Sigmoid colon (tissue), 4 donors: ENCODE results near the gene FBXL15.

Experiments
- EP300 ChIP-seq, 4 donors: sonication (generic); formaldehyde crosslinking; IDR thresholded peaks; one replicate each; pipeline ENCODE4 v1.6.1; 2017; ENCODE audit warnings: antibody characterized with exemption in 4 of 4
- POLR2A ChIP-seq, 2 donors: fragments of 450-650 bp; IDR thresholded peaks; one replicate each; pipeline ENCODE4 v1.6.1; 2016; ENCODE audit warnings: antibody characterized with exemption in 2 of 2, mild to moderate bottlenecking in 2 of 2, moderate library complexity in 2 of 2
- POLR2AphosphoS5 ChIP-seq, 4 donors: sonication (generic); formaldehyde crosslinking; IDR thresholded peaks; one replicate each; pipeline ENCODE4 v1.6.1; 2017; ENCODE audit warnings: antibody characterized with exemption in 4 of 4
- TF ChIP-seq, protein P1 (sequence below), 4 experiments: fragments of 450-650 bp in 3 of 4; fragments of 200-600 bp in 1 of 4; IDR thresholded peaks; one replicate each; pipeline ENCODE4 v1.5.1; 2016 to 2019; ENCODE audit warnings: antibody characterized with exemption in 4 of 4, mild to moderate bottlenecking in 3 of 4, moderate library complexity in 2 of 4

DNA sequence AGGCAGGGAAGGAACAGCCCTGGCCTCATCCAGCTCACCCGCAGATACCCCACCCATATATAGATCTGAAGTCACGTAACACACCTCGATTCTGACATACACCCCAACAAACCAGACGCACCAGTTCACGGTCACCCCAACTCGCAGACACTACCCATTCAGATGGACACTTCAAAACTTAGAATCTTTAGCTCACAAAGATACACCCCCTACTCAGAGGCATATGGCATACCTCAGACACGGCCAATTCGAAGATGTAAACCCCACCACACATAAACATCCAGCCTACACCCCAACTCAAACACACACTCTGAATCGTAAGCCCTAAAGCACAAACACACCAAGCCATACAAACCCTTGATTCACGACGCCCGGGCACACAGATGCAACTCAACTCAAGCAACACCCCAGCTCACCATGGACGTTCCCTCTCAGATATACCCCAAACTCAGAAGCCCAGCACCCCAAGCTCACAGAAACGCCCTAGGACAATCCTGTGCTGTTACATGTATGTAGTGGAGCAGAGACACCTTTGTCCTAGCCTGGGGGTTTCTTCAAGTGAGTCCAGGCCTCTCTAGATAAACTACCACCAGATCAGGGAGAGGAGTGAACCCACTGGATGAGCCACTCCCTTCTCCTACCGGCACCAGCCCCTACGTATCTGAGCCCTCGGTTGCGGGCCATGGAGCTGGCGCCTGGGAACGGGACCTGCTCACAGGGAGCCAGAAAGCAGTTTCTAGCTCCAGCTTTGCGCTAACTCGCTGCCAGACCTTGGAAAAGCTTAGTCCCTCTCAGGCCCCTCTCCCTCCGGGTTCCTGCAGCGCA, 10.8 kb upstream of the FBXL15 start:
- TF ChIP-seq, protein P1, sequence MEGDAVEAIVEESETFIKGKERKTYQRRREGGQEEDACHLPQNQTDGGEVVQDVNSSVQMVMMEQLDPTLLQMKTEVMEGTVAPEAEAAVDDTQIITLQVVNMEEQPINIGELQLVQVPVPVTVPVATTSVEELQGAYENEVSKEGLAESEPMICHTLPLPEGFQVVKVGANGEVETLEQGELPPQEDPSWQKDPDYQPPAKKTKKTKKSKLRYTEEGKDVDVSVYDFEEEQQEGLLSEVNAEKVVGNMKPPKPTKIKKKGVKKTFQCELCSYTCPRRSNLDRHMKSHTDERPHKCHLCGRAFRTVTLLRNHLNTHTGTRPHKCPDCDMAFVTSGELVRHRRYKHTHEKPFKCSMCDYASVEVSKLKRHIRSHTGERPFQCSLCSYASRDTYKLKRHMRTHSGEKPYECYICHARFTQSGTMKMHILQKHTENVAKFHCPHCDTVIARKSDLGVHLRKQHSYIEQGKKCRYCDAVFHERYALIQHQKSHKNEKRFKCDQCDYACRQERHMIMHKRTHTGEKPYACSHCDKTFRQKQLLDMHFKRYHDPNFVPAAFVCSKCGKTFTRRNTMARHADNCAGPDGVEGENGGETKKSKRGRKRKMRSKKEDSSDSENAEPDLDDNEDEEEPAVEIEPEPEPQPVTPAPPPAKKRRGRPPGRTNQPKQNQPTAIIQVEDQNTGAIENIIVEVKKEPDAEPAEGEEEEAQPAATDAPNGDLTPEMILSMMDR (IDR thresholded peaks at IDR 0.05) = no peak
- TF ChIP-seq POLR2A (IDR thresholded peaks at IDR 0.05) = no peak
- no peak for TF ChIP-seq POLR2AphosphoS5 (IDR thresholded peaks at IDR 0.05)
- no peak for TF ChIP-seq EP300 (IDR thresholded peaks at IDR 0.05)
